Measurements from ENCODE around the gene SUPT20H. TPM values are rescaled to one million over a fixed set of nuclear protein-coding genes. Genes with fewer than 3 reads are reported as not detected.

Gene SUPT20H
- total and polyA plus RNA-seq, 2 experiments from 2014 or later: 68.7 to 98.2 TPM

- Histone ChIP-seq H3K4me3 (no peak overlapping the region), H4K20me1 (replicated peaks; ENCODE audit: insufficient read depth) (no peaks in the 10 kb centered on the region), H3F3A (replicated peaks; ENCODE audit: low read depth) (no peaks in the 10 kb centered on the region), H3K36me3 (ENCODE audit: insufficient read depth) (no peaks in the 10 kb centered on the region), H3K27ac (ENCODE audit: low read depth) (no peak overlapping the region), H3K79me2 (replicated peaks; ENCODE audit: insufficient read depth) (no peaks in the 10 kb centered on the region), H3K4me1 (ENCODE audit: insufficient read depth) (no peaks in the 10 kb centered on the region), H3K27me3 (ENCODE audit: insufficient read depth) (no peaks in the 10 kb centered on the region), H2AFZ (peak overlapping the region; percentile 45; the same call in 1 of the 2 replicates), H3K9me2 (ENCODE audit: insufficient read depth) (no peaks in the 10 kb centered on the region), H3K4me2 (no peak overlapping the region)
- no peak for TF ChIP-seq JUNB (IDR thresholded peaks at IDR 0.05; ENCODE audit: unreplicated experiment)
- TF ChIP-seq NANOG (IDR thresholded peaks at IDR 0.05; ENCODE audit: borderline replicate concordance): no peak
- TF ChIP-seq, protein P1, sequence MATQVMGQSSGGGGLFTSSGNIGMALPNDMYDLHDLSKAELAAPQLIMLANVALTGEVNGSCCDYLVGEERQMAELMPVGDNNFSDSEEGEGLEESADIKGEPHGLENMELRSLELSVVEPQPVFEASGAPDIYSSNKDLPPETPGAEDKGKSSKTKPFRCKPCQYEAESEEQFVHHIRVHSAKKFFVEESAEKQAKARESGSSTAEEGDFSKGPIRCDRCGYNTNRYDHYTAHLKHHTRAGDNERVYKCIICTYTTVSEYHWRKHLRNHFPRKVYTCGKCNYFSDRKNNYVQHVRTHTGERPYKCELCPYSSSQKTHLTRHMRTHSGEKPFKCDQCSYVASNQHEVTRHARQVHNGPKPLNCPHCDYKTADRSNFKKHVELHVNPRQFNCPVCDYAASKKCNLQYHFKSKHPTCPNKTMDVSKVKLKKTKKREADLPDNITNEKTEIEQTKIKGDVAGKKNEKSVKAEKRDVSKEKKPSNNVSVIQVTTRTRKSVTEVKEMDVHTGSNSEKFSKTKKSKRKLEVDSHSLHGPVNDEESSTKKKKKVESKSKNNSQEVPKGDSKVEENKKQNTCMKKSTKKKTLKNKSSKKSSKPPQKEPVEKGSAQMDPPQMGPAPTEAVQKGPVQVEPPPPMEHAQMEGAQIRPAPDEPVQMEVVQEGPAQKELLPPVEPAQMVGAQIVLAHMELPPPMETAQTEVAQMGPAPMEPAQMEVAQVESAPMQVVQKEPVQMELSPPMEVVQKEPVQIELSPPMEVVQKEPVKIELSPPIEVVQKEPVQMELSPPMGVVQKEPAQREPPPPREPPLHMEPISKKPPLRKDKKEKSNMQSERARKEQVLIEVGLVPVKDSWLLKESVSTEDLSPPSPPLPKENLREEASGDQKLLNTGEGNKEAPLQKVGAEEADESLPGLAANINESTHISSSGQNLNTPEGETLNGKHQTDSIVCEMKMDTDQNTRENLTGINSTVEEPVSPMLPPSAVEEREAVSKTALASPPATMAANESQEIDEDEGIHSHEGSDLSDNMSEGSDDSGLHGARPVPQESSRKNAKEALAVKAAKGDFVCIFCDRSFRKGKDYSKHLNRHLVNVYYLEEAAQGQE (IDR thresholded peaks at IDR 0.05; ENCODE audit: unreplicated experiment): no peak
- no peak for TF ChIP-seq STAT1 (IDR thresholded peaks at IDR 0.05; ENCODE audit: unreplicated experiment)
- TF ChIP-seq, protein P2, sequence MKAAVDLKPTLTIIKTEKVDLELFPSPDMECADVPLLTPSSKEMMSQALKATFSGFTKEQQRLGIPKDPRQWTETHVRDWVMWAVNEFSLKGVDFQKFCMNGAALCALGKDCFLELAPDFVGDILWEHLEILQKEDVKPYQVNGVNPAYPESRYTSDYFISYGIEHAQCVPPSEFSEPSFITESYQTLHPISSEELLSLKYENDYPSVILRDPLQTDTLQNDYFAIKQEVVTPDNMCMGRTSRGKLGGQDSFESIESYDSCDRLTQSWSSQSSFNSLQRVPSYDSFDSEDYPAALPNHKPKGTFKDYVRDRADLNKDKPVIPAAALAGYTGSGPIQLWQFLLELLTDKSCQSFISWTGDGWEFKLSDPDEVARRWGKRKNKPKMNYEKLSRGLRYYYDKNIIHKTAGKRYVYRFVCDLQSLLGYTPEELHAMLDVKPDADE (IDR thresholded peaks at IDR 0.05): no peak
- TF ChIP-seq, protein P3, sequence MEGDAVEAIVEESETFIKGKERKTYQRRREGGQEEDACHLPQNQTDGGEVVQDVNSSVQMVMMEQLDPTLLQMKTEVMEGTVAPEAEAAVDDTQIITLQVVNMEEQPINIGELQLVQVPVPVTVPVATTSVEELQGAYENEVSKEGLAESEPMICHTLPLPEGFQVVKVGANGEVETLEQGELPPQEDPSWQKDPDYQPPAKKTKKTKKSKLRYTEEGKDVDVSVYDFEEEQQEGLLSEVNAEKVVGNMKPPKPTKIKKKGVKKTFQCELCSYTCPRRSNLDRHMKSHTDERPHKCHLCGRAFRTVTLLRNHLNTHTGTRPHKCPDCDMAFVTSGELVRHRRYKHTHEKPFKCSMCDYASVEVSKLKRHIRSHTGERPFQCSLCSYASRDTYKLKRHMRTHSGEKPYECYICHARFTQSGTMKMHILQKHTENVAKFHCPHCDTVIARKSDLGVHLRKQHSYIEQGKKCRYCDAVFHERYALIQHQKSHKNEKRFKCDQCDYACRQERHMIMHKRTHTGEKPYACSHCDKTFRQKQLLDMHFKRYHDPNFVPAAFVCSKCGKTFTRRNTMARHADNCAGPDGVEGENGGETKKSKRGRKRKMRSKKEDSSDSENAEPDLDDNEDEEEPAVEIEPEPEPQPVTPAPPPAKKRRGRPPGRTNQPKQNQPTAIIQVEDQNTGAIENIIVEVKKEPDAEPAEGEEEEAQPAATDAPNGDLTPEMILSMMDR (conservative IDR thresholded peaks at IDR 0.05; ENCODE audit: low read depth in 2 of 2): no peak
- no peak for TF ChIP-seq EZH2 (IDR thresholded peaks at IDR 0.05; ENCODE audit: low read depth, unreplicated experiment)
- no peak for TF ChIP-seq POLR2AphosphoS5 (IDR thresholded peaks at IDR 0.05; ENCODE audit: low read depth)
- no peak for TF ChIP-seq ZNF462 (CRISPR knock-in tag; IDR thresholded peaks at IDR 0.05)
- no peak for TF ChIP-seq EZH2phosphoT487 (IDR thresholded peaks at IDR 0.05; ENCODE audit: unreplicated experiment)
- no peak for TF ChIP-seq ZNF331 (CRISPR knock-in tag; IDR thresholded peaks at IDR 0.05; ENCODE audit: low read depth)
- no peak for TF ChIP-seq ZNF114 (CRISPR knock-in tag; IDR thresholded peaks at IDR 0.05)
- TF ChIP-seq CREB1 (CRISPR knock-in tag; IDR thresholded peaks at IDR 0.05; ENCODE audit: low read depth): no peak
- Mint-ChIP-seq H3K9me3 (no peaks in the 10 kb centered on the region), H3K4me1 (peaks cover 3% of the 10 kb centered on the region; the same call in 2 of the 3 replicates), H3K4me3 (no peak overlapping the region), H3K36me3 (ENCODE audit: low read depth) (no peaks in the 10 kb centered on the region), H3K27me3 (ENCODE audit: insufficient read depth, low read depth, poor library complexity) (no peaks in the 10 kb centered on the region), H3K27ac (no peak overlapping the region)
- ATAC-seq (peak; percentile 67), DNase-seq (ENCODE audit: low spot score) (peak; percentile 8)
Measured at GRCh38 chr13:37075164-37075563, 15.7 kb upstream of the SUPT20H start.
